Retinal pigment epithelial cell (primary cell): ENCODE measurements around the gene MTF2.

Source experiments
- DNase-seq: peaks from one replicate; pipeline ENCODE4 v3.0.0-alpha.2; 2010; ENCODE audit warnings: low read depth
- H3K4me3 ChIP-seq: 2 replicates; pipeline ENCODE4 v1.5.1; 2011; ENCODE audit warnings: mild to moderate bottlenecking, low read length, control low read depth, moderate library complexity
- CTCF ChIP-seq: conservative IDR thresholded peaks from 2 replicates; pipeline ENCODE4 v1.5.1; 2011; ENCODE audit warnings: low read depth, low read length, control low read depth, inconsistent platforms

Gene MTF2

GRCh38 chr1:93061895-93062792, 16.9 kb upstream of the MTF2 start:
- DNase-seq = no peak
- H3K4me3 ChIP-seq = no peak overlapping the region
- TF ChIP-seq CTCF = peak; percentile 75

DNA sequence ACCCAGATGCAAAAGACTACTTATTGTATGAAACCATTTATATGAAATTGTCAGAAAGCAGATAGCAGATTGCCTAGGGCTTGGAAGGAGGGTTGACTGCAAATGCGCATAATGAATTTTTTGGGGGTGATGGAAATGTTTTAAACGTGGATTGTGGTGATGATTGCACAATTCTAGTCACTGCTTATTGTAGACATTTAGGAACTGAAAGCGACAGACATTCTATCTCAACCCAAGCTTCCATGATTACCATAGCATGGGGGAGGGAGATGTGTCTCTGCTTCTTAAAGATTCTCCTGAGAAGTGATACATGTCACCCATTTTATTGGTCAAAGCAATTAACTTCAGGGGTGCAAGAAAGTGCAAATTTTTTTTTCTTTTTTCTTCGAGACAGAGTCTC, 2.8 kb upstream of the MTF2 start:
- no peak for TF ChIP-seq CTCF
- DNase-seq = no peak
- H3K4me3 ChIP-seq = no peak overlapping the region

- no peak for DNase-seq
- no peak for TF ChIP-seq CTCF
- H3K4me3 ChIP-seq = peak overlapping the region; percentile 93
Measured at GRCh38 chr1:93078203-93078602, 880 bp upstream of the MTF2 start.

- no peak for TF ChIP-seq CTCF
- peak overlapping the region; percentile 93 for H3K4me3 ChIP-seq
- DNase-seq = no peak
Measured at GRCh38 chr1:93078638-93078985, 471 bp upstream of the MTF2 start.

- H3K4me3 ChIP-seq = peak overlapping the region; percentile 93
- DNase-seq = no peak
- TF ChIP-seq CTCF = no peak
Measured at GRCh38 chr1:93079685-93080141, 630 bp downstream of the MTF2 start.

DNA sequence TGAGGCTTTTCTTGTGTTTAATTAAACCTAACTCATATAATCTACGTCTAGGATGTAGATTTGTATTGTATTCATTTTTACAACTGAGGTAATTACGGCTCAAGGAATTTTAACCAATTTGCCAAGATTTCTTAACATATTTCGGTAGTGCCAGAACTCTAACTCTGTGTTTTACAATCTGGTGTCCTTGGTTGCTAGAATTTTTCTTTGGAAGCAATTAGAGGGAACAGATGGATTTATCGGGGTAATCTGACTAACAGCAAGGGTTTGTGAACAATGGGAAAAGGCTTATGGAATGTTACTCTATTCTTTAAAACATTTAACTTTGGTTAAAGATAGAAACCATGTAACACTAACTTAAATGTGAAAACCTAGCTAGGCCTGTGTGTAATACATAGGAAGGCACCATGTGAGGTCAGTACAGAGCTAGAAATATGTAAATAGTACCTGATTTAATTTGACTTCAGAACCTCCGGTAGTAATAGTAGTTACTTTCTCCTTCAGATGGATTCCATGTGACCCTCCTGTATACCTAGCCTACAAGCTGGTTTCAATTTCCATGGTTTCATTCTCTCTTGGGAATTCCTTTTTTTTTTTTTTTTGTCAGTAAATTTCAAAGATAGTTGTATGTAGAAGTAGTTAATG, 1.2 kb downstream of the MTF2 start:
- peak; percentile 27 for DNase-seq
- peak overlapping the region; percentile 93 for H3K4me3 ChIP-seq
- peak; percentile 58 for TF ChIP-seq CTCF

DNA sequence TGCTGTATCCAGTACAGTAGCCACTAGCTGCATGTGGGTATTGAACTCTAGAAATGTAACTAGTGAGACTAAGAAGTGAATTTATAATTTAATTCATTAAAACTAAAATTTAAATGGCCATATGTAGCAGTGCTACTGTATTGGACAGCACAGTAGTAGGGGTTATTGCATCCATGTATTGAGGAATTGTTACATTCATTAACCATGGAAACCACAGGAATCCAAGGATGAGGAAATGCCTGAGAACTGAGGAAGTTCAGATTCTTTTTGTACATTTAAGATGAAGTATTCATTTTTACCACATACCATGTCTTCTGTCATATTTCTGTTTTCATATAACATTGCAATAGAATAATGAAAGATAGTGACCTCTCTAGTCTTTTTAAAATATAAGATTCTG, 2.6 kb downstream of the MTF2 start:
- DNase-seq = no peak
- TF ChIP-seq CTCF = no peak

More for the DNA sequence above, 2.6 kb downstream of the MTF2 start:
- peak overlapping the region; percentile 19 for H3K4me3 ChIP-seq
